RWPE1 (cell line): ENCODE measurements around the gene TRIM59.
"Not testable (repeated sequence)": the region's sequence is repeated elsewhere in the genome, so short reads cannot be mapped to it uniquely, and the experiment has no call there.

ENCODE experiments used
- CTCF ChIA-PET: fragments of 350-600 bp; sonication (Branson Sonifier 250); formaldehyde crosslinking; extraction: SDS; loops from one replicate; lab custom pipeline; 2021; lab: Yijun Ruan, JAX
- POLR2A ChIA-PET: fragments of 400-600 bp; formaldehyde crosslinking; extraction: SDS; loops from one replicate; lab custom pipeline; 2020; ENCODE audit warnings: antibody characterized with exemption; ENCODE audit not compliant: low non-redundant PET; lab: Yijun Ruan, JAX
- DNase-seq: peaks from one replicate; pipeline ENCODE4 v3.0.0; 2012; ENCODE audit warnings: low spot score
- H3K27ac ChIP-seq: fragments of 450-650 bp; 2 replicates; pipeline ENCODE4 v1.5.1; 2017
- CTCF ChIP-seq: fragments of 450-650 bp; conservative IDR thresholded peaks from 2 replicates; pipeline ENCODE4 v1.5.1; 2017; ENCODE audit warnings: low read depth, mild to moderate bottlenecking

The TRIM59 gene

GRCh38 chr3:160454995-160455394 lies 5.4 kb upstream of the TRIM59 start:
- DNase-seq = no peak
- H3K27ac ChIP-seq = no peak overlapping the region
- ChIA-PET CTCF (interaction anchor here (0.5 to 0.6 kb wide), 2 partner anchors 262 to 282 kb away, joined by 3 read pairs; no protein-coding TSS in a partner anchor), POLR2A (no interaction called here)
- no peak for TF ChIP-seq CTCF

GRCh38 chr3:160452251-160452650 lies 2.7 kb upstream of the TRIM59 start:
- DNase-seq, H3K27ac ChIP-seq, POLR2A ChIA-PET: not testable (repeated sequence)
- CTCF ChIA-PET = interaction anchor here (0.5 kb wide), 1 partner anchor 491 kb away, joined by 3 read pairs; no protein-coding TSS in a partner anchor

GRCh38 chr3:160451602-160452001 lies 2.0 kb upstream of the TRIM59 start:
- POLR2A ChIA-PET = no interaction called here
- CTCF ChIA-PET = no interaction called here

GRCh38 chr3:160450846-160451245 lies 1.3 kb upstream of the TRIM59 start:
- CTCF ChIA-PET = no interaction called here
- H3K27ac ChIP-seq = no peak overlapping the region
- TF ChIP-seq CTCF = no peak
- DNase-seq = no peak
- POLR2A ChIA-PET = no interaction called here

More at GRCh38 chr3:160451602-160452001, 2.0 kb upstream of the TRIM59 start:
- no peak overlapping the region for H3K27ac ChIP-seq
- no peak for TF ChIP-seq CTCF
- no peak for DNase-seq

GRCh38 chr3:160448845-160449635 lies 546 bp downstream of the TRIM59 start:
- DNase-seq = no peak
- ChIA-PET POLR2A (interaction anchor here (0.8 to 1.3 kb wide), 3 partner anchors 11 to 44 kb away, joined by 3 to 8 read pairs (median 3); no protein-coding TSS in a partner anchor), CTCF (interaction anchor here (1.0 kb wide), 2 partner anchors 35 to 42 kb away, joined by 3 to 4 read pairs; no protein-coding TSS in a partner anchor)
- no peak for TF ChIP-seq CTCF
- H3K27ac ChIP-seq = peak overlapping the region; percentile 98

- TF ChIP-seq CTCF = no peak
- peak; percentile 21 for DNase-seq
- ChIA-PET CTCF (no interaction called here), POLR2A (no interaction called here)
- no peak overlapping the region for H3K27ac ChIP-seq
Measured at GRCh38 chr3:160447544-160447943, 2.0 kb downstream of the TRIM59 start.
